ENCODE results near the gene S100A2. TPM values are rescaled to one million over a fixed set of nuclear protein-coding genes. Genes with fewer than 3 reads are reported as not detected.
"Not testable (repeated sequence)": the region's sequence is repeated elsewhere in the genome, so short reads cannot be mapped to it uniquely, and the experiment has no call there.

The S100A2 gene
- total RNA-seq, 1 donor from 2014 or later, result not detected

DNA sequence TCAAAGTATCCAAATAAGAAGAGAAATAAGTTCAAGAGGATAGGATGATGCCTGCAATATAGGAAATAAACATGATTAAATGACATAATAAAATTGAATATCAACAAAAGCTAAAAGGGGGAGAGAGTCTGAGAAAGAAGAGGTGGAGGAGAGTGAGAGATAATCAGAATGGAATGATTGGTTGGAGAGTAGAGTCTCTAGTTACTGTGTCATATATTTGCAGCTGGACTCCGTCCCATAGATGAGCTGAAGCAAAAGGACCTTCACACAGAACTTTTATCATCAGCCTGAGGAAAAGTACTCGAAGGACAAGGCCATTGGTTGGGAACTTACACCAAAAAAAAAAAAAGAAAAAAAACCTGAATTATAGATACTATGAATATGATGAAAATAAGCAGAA, 22.8 kb upstream of the S100A2 start:
- no peak for DNase-seq (ENCODE audit: low spot score in 2 of 2)
- no peaks in the 10 kb centered on the region for H3K27me3 ChIP-seq
- H3K9me3 ChIP-seq, result no peaks in the 10 kb centered on the region
- intact Hi-C loops (cut with DNase I), result no loop called here
- no peaks in the 10 kb centered on the region for H3K4me1 ChIP-seq
- no peaks in the 10 kb centered on the region for H3K36me3 ChIP-seq
- TF ChIP-seq, protein P1, sequence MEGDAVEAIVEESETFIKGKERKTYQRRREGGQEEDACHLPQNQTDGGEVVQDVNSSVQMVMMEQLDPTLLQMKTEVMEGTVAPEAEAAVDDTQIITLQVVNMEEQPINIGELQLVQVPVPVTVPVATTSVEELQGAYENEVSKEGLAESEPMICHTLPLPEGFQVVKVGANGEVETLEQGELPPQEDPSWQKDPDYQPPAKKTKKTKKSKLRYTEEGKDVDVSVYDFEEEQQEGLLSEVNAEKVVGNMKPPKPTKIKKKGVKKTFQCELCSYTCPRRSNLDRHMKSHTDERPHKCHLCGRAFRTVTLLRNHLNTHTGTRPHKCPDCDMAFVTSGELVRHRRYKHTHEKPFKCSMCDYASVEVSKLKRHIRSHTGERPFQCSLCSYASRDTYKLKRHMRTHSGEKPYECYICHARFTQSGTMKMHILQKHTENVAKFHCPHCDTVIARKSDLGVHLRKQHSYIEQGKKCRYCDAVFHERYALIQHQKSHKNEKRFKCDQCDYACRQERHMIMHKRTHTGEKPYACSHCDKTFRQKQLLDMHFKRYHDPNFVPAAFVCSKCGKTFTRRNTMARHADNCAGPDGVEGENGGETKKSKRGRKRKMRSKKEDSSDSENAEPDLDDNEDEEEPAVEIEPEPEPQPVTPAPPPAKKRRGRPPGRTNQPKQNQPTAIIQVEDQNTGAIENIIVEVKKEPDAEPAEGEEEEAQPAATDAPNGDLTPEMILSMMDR (IDR thresholded peaks at IDR 0.05), result no peak
- H3K27ac ChIP-seq, result no peak overlapping the region
- H3K4me3 ChIP-seq, result no peak overlapping the region

DNA sequence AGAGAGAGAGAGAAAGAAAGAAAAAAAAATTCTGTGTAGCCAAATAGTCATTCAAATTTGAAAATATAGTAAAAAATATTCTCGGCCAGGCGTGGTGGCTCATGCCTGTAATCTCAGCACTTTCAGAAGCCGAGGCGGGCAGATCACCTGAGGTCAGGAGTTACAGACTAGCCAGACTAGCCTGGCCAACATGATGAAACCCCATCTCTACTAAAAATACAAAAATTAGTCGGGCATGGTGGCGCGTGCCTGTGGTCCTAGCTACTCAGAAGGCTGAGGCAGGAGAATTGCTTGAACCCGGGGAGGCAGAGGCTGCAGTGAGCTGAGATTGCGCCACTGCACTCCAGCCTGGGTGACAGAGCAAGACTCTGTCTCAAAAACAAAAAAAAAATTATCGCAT, 22.4 kb upstream of the S100A2 start:
- H3K4me3 ChIP-seq; intact Hi-C loops (cut with DNase I): not testable (repeated sequence)

DNA sequence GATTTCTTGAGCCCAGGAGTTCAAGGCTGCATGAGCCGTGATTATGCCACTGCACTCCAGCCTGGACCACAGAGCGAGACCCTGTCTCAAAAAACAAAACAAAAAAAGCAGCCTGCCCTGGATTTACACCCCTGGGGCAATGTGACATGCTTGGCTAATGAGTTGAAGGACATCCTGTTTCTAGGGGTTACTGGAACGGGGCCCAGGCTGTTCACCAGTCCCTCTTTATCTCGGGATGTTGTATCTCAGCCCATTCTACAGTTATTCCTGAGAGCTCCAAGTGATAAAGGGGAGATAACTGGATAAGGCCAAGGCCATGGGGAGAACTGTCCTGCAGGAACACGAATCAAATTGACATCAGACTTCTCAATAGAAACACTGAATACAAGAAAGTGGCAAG, 21.7 kb upstream of the S100A2 start:
- intact Hi-C loops (cut with DNase I), result no loop called here
- no peak for DNase-seq (ENCODE audit: low spot score in 2 of 2)
- no peak overlapping the region for H3K4me3 ChIP-seq

More for the DNA sequence above, 22.4 kb upstream of the S100A2 start:
- not testable (repeated sequence) for H3K27me3 ChIP-seq; H3K36me3 ChIP-seq; H3K27ac ChIP-seq; H3K9me3 ChIP-seq; H3K4me1 ChIP-seq; DNase-seq (ENCODE audit: low spot score in 2 of 2)

DNA sequence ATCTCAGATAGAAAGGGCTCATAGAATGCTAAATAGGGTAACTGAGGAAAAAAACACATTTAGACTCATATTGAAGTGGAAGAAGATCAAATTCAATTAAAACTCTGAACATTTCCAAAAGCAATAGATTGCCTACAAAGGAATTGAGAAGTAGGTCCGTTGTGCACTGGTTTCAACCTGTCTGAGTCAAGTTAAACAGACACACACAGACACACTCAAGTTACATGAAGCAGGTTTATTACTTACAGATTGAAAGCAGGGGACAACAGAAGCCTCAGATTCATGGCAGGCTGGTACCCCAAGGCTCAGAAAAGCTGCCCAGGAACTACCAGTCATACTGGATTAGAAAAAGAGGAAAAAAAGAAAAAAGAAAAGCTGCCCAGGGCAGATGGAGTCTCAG, 20.7 kb upstream of the S100A2 start:
- no peaks in the 10 kb centered on the region for H3K9me3 ChIP-seq
- intact Hi-C loops (cut with DNase I), result no loop called here
- H3K4me1 ChIP-seq, result no peaks in the 10 kb centered on the region
- H3K4me3 ChIP-seq, result no peak overlapping the region
- no peak overlapping the region for H3K27ac ChIP-seq
- no peaks in the 10 kb centered on the region for H3K36me3 ChIP-seq
- DNase-seq (ENCODE audit: low spot score in 2 of 2), result no peak
- TF ChIP-seq, protein P1 (IDR thresholded peaks at IDR 0.05), result no peak
- H3K27me3 ChIP-seq, result no peaks in the 10 kb centered on the region

More for the DNA sequence above, 21.7 kb upstream of the S100A2 start:
- H3K27me3 ChIP-seq, result no peaks in the 10 kb centered on the region
- TF ChIP-seq, protein P1 (IDR thresholded peaks at IDR 0.05), result no peak
- H3K9me3 ChIP-seq, result no peaks in the 10 kb centered on the region
- H3K27ac ChIP-seq, result no peak overlapping the region
- H3K4me1 ChIP-seq, result no peaks in the 10 kb centered on the region
- H3K36me3 ChIP-seq, result no peaks in the 10 kb centered on the region

DNA sequence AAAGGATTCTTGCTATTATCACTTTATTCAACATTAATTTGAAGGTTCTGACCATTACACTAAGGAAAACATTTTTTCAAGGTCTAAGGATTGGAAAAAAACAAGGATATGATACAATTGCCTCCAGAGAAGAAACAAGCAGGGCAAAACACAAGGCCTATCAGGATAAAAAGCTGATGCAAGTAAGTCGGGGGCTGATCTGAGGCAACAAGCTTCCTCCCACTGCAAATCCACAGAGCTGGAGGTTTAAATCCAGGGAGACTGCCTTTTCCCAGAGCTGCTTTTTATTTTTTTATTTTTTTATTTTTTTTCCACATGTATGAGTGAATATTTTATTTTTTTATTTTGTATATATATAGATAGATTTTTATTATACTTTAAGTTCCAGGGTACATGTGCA, 19.4 kb upstream of the S100A2 start:
- H3K27ac ChIP-seq, result no peak overlapping the region
- intact Hi-C loops (cut with DNase I), result no loop called here
- H3K4me3 ChIP-seq, result no peak overlapping the region
- H3K4me1 ChIP-seq, result no peaks in the 10 kb centered on the region
- no peaks in the 10 kb centered on the region for H3K9me3 ChIP-seq
- DNase-seq (ENCODE audit: low spot score in 2 of 2), result no peak
- TF ChIP-seq, protein P1 (IDR thresholded peaks at IDR 0.05), result no peak
- H3K27me3 ChIP-seq, result no peaks in the 10 kb centered on the region
- no peaks in the 10 kb centered on the region for H3K36me3 ChIP-seq

DNA sequence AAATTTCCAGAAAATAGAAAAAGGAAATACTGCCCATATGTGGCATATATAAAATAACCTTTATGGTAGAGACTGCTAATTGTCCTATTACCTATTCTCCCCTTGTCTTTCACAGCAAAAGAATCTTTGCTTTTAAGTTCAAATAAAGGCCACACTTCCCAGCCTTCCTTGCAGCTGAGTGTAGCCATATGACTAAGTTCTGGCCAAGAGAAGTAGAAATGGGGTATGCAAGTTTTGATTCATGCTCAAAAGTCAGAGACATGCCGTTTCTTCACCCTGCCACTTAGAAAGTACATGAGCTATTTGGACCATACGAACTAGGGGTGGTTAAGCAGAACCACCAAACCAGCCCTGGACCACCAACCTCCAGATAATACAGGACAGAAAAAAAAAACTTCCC, 18.3 kb upstream of the S100A2 start:
- H3K4me1 ChIP-seq, result no peaks in the 10 kb centered on the region
- no peak overlapping the region for H3K4me3 ChIP-seq
- no peak overlapping the region for H3K27ac ChIP-seq
- TF ChIP-seq, protein P1 (IDR thresholded peaks at IDR 0.05), result no peak
- no peaks in the 10 kb centered on the region for H3K36me3 ChIP-seq
- intact Hi-C loops (cut with DNase I), result no loop called here
- no peaks in the 10 kb centered on the region for H3K27me3 ChIP-seq
- H3K9me3 ChIP-seq, result no peaks in the 10 kb centered on the region
- DNase-seq (ENCODE audit: low spot score in 2 of 2), result no peak

DNA sequence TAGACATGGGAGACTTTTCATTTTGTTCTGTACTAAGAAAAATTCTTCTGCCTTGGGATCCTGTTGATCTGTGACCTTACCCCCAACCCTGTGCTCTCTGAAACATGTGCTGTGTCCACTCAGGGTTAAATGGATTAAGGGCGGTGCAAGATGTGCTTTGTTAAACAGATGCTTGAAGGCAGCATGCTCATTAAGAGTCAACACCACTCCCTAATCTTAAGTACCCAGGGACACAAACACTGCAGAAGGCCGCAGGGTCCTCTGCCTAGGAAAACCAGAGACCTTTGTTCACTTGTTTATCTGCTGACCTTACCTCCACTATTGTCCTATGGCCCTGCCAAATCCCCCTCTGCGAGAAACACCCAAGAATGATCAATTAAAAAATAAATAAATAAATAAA, 17.9 kb upstream of the S100A2 start:
- H3K9me3 ChIP-seq; DNase-seq (ENCODE audit: low spot score in 2 of 2); H3K4me3 ChIP-seq; H3K27ac ChIP-seq; H3K4me1 ChIP-seq; H3K27me3 ChIP-seq; H3K36me3 ChIP-seq; intact Hi-C loops (cut with DNase I): not testable (repeated sequence)

DNA sequence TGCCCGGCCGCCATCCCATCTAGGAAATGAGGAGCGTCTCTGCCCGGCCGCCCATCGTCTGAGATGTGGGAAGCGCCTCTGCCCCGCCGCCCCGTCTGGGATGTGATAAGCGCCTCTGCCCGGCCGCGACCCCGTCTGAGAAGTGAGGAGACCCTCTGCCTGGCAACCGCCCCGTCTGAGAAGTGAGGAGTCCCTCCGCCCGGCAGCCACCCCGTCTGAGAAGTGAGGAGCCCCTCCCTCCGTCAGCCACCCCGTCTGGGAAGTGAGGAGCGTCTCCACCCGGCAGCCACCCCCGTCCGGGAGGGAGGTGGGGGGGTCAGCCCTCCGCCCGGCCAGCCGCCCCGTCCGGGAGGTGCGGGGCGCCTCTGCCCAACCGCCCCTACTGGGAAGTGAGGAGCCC, 17.2 kb upstream of the S100A2 start:
- DNase-seq (ENCODE audit: low spot score in 2 of 2), result not testable (repeated sequence)

More for the DNA sequence above, 17.2 kb upstream of the S100A2 start:
- H3K36me3 ChIP-seq; H3K4me1 ChIP-seq; H3K4me3 ChIP-seq; intact Hi-C loops (cut with DNase I); H3K9me3 ChIP-seq; H3K27ac ChIP-seq; H3K27me3 ChIP-seq: not testable (repeated sequence)

Data from ascending aorta (tissue), 2 donors.